LNCaP clone FGC (cell line): ENCODE results near the gene STKLD1.
A peak's percentile ranks its signal among the peaks of the same experiment; 100 is the strongest.

Experiments used
- DNase-seq: peaks from one replicate; pipeline ENCODE4 v3.0.0-alpha.2; 2011; ENCODE audit warnings: low read depth
- H3K4me3 ChIP-seq: 2 replicates; pipeline ENCODE4 v1.5.1; 2011; ENCODE audit warnings: mild to moderate bottlenecking, low read depth, low read length, control low read depth
- TF ChIP-seq, protein P1 (sequence below): IDR thresholded peaks from 2 replicates; pipeline ENCODE4 v1.5.1; 2012; ENCODE audit warnings: mild to moderate bottlenecking; ENCODE audit not compliant: control insufficient read depth, insufficient read depth; ENCODE audit errors: extremely low read depth

Gene STKLD1

DNA sequence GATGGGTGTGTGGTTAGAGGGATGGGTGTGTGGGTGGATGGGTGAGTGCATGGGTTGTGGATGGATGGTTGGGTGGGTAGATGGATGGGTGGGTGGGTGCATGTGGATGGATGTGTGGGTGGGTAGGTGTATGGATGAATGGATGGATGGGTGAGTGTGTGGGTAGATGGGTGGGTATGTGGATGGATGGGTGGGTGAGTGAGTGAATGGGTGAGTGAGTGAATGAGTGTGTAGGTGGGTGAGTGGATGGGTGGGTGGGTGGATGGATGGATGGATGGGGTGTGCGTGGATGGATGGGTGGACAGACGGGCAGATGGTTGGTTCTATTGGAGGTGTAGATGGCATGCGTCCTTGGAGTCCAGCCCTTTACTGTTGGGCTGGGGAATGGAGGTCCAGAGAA is 17.2 kb downstream of the STKLD1 start:
- DNase-seq: no peak
- TF ChIP-seq, protein P1, sequence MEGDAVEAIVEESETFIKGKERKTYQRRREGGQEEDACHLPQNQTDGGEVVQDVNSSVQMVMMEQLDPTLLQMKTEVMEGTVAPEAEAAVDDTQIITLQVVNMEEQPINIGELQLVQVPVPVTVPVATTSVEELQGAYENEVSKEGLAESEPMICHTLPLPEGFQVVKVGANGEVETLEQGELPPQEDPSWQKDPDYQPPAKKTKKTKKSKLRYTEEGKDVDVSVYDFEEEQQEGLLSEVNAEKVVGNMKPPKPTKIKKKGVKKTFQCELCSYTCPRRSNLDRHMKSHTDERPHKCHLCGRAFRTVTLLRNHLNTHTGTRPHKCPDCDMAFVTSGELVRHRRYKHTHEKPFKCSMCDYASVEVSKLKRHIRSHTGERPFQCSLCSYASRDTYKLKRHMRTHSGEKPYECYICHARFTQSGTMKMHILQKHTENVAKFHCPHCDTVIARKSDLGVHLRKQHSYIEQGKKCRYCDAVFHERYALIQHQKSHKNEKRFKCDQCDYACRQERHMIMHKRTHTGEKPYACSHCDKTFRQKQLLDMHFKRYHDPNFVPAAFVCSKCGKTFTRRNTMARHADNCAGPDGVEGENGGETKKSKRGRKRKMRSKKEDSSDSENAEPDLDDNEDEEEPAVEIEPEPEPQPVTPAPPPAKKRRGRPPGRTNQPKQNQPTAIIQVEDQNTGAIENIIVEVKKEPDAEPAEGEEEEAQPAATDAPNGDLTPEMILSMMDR: no peak

GRCh38 chr9:133394687-133395271 is 18.6 kb downstream of the STKLD1 start:
- TF ChIP-seq, protein P1: no peak
- H3K4me3 ChIP-seq: no peak overlapping the region
- no peak for DNase-seq

More for the DNA sequence above, 17.2 kb downstream of the STKLD1 start:
- no peak overlapping the region for H3K4me3 ChIP-seq

- DNase-seq: no peak
- TF ChIP-seq, protein P1: peak; percentile 16; the same call in 1 of the 2 replicates
- H3K4me3 ChIP-seq: no peak overlapping the region
These were observed 20.8 kb downstream of the STKLD1 start for GRCh38 chr9:133396952-133397351.

DNA sequence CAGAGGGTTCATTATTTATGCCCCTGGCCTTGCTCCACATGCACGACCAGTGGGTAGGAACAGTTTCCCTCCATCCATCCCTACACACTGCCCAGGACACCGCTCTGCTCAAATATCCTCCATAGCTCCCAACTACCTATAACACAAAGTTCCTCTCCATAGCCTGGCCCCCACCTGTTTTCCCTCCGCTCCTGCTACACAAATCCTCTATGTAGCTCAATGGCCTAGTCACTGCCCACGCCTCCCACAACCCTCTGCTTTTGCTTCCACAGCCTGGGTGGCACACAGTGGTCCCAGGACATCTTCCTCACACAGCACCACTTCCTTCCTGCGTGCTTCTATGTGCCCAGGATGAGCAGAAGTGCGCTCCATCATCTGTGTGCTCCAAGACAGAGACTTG is 21.2 kb downstream of the STKLD1 start:
- H3K4me3 ChIP-seq: no peak overlapping the region
- TF ChIP-seq, protein P1: no peak
- no peak for DNase-seq

DNA sequence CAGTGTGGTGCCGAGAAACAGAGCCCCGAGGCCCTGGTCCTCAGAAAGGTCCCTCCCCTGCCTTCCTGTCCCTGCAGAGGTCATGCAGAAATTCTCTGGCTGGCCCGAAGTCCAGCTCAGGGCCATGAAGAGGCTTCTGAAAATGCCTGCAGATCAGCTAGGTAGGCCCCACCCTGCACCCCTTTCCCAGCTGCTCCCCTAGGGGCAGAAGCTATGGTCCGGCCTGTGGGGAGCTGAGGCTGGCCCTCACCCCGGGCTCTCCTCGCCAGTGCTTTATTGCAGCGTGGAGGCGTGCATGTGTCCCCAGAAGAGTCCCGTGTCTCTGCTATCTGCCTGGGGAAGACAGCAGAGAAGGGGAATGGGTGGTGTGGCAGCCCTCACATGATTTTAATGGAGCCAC is 21.7 kb downstream of the STKLD1 start:
- no peak for DNase-seq
- H3K4me3 ChIP-seq: no peak overlapping the region
- TF ChIP-seq, protein P1: no peak

GRCh38 chr9:133400292-133400691 is 24.1 kb downstream of the STKLD1 start:
- TF ChIP-seq, protein P1: no peak
- DNase-seq: no peak
- H3K4me3 ChIP-seq: no peak overlapping the region

DNA sequence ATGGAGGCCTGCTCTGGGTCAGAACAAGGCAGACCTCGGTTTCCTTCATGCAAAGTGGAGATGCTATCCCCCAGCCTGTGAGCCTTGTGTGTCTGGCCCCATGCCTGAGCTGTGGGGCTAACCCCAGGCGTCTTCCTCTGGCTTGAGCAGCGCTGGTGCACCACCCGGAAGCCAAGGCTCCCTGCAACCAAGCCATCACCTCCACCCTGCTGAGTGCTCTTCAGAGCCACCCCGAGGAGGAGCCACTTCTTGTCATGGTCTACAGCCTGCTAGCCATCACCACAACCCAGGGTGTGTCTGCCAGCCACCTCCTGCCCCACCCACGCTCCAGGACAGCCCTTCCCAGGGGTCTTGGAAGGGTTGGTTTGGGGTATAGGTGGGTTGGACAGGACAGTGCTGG is 25.4 kb downstream of the STKLD1 start:
- no peak for DNase-seq
- H3K4me3 ChIP-seq: no peak overlapping the region
- TF ChIP-seq, protein P1: no peak
